ENCODE results near the gene ENTPD2.
A peak's percentile ranks its signal among the peaks of the same experiment; 100 is the strongest.
"Not testable (repeated sequence)": the region's sequence is repeated elsewhere in the genome, so short reads cannot be mapped to it uniquely, and the experiment has no call there.

Gene ENTPD2

GRCh38 chr9:137014166-137014565 lies 39.7 kb downstream of the ENTPD2 start:
- no peak for DNase-seq

DNA sequence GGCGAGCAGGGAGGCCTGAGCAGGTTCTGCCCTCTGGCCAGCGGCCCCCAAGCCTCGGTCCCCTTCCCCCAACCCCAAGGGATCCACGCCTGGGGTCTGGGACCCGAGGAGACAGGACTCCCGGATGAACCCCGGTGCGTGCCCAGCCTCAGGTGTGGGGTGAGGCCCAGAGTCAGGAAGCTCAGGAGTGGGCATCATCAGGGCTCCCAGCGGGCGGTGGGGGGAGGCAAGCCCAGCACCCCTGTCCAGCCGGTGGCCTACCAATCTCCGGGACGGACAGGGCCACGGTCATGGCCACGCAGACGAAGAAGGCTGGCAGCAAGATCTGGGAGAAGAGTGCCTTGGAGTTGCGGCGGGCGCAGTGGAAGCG lies 40.3 kb downstream of the ENTPD2 start:
- no peak for DNase-seq

GRCh38 chr9:137012694-137013570 lies 40.9 kb downstream of the ENTPD2 start:
- DNase-seq, result no peak

GRCh38 chr9:137011907-137012675 lies 41.8 kb downstream of the ENTPD2 start:
- no peak for DNase-seq

GRCh38 chr9:137011156-137011555 lies 42.7 kb downstream of the ENTPD2 start:
- DNase-seq, result no peak

DNA sequence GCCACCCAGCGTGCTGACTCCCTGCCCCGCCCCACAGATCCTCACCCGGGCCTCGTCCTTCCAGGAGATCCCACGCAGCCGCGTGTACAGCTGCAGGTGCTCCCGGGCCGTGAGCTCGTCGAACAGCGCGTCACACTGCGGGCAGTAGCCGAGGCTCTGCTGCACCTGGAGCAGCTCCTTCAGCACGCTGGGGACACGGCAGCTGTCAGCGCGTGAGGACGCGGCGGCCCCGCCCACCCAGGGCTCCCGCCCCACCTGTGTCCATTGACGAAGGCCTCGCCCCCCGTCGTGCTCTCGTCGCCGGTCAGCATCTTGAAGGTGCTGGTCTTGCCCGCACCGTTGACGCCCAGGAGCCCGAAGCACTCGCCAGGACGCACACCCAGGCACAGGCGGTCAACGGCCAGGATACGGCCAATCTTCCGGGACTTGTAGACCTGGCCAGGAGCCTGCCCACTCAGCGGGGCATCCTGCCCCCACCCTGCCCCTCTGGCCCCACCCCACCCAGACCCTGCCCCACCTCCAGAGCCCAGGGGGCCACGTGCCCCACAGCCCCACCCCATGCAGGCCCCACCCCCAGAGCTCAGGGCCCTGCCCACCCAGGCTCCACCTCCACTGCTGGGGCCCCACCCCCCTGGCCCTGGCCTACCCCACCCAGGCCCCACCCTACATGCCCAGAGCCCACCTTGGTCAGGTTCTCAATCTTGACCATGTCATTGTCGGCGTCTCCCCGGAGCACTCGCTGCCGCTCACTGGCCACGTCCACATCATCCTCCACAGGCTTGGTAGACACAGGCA lies 43.7 kb downstream of the ENTPD2 start:
- DNase-seq, result peak; percentile 40 to 88 (median 76)

DNA sequence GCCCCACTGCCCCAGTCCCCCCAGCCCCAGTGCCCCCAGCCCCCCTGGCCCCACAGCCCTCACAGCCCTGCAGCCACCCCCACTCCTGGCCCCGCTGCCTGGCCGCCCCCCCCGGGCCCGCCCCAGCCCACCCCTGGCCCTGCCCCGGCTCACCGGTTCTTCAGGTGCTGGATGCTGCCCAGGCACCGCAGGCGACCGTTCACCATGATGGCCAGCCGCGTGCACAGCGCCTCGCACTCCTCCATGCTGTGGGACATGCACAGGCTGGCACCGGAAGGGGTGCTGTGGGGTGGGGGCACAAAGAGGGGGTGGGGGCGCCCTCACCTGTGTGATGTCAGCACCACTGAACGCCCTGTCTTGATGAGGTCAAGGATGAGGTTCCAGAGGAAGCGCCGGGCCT lies 44.6 kb downstream of the ENTPD2 start:
- no peak for DNase-seq

GRCh38 chr9:137008312-137008711 lies 45.5 kb downstream of the ENTPD2 start:
- DNase-seq, result no peak

DNA sequence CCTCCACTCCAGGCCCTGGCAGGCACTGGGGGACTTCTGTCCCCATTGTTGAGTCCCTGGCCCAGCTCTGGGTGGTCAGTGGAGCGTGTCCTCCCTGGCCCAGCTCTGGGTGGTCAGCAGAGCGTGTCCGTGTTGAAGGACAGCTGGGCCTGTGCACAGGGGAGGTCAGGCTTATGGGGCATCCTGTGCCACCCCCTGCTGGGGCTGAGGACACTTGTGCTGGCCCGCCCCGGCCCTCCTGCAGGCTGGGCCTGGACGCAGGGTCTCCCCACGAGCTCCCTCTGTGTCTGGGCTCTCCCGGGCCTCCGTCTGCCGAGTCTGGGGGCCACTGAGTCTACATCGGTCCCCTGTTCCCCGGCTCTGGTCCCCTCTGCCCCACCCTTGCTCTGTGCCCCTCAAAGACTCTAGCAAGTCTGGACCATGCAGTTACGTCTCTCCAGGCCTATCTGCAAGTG lies 46.0 kb downstream of the ENTPD2 start:
- DNase-seq, result no peak

GRCh38 chr9:137007108-137007815 lies 46.6 kb downstream of the ENTPD2 start:
- peak in 2 of 3 experiments; percentile 37 to 45 for DNase-seq

GRCh38 chr9:137006116-137007003 lies 47.5 kb downstream of the ENTPD2 start:
- DNase-seq, result no peak

GRCh38 chr9:137004285-137004684 lies 49.6 kb downstream of the ENTPD2 start:
- DNase-seq, result not testable (repeated sequence)

DNA sequence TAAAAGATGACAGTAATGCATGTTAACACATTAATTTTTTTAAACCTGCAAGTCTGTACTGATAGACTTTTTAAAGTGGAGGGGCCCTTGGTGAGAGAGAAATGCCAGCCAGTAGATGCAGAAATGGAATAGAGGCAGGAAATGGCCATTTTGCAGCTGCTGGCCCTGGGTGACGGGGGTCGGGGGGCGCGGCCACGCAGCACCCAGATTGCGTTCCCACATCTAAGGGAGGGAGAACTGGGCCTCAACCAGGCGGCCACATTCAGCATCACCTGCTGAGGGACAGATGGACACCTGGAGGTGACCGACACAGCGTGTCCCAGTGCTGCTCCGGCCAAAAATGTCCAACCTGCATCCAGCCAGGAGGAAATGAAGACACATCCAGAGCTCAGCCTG lies 51.2 kb downstream of the ENTPD2 start:
- DNase-seq, result no peak

- no peak for DNase-seq
Measured at GRCh38 chr9:137001857-137002645, 51.8 kb downstream of the ENTPD2 start.

- DNase-seq, result no peak
Measured at GRCh38 chr9:137000177-137000930, 53.5 kb downstream of the ENTPD2 start.
